ENCODE measurements around the gene KCNE2. TPM values are rescaled to one million over a fixed set of nuclear protein-coding genes. Genes with fewer than 3 reads are reported as not detected.

The KCNE2 gene
- total and polyA plus RNA-seq, 2 of the 8 experiments (the other 6 are each of a cell fraction or from before 2014, with no cell fraction given) = 0.09 to 0.37 TPM

- WGBS, 2 experiments (ENCODE audit: extremely low coverage in 1 of 2, insufficient coverage in 1 of 2, insufficient read length in 1 of 2, insufficient replicate concordance in 2 of 2, low coverage in 1 of 2, low lambda C conversion rate in 2 of 2, missing lambda C conversion rate in 1 of 2) = 93% methylated on average over 10 of the region's 10 CpGs; no CpG with 5 or more reads in 1 of the 2 experiments
- H2BK20ac ChIP-seq (ENCODE audit: low read length) = no peak overlapping the region
- no peak overlapping the region for H3K4me2 ChIP-seq (ENCODE audit: insufficient read depth in 1 of 2, low read depth in 2 of 2, low read length in 2 of 2)
- H2BK5ac ChIP-seq (ENCODE audit: low read depth, low read length) = no peak overlapping the region
- no peak overlapping the region for H3K4ac ChIP-seq (replicated peaks; ENCODE audit: insufficient read length, low read depth, low read length)
- H4K91ac ChIP-seq (replicated peaks; ENCODE audit: insufficient read length, low read length) = no peak overlapping the region
- H3K14ac ChIP-seq (ENCODE audit: insufficient read length) = no peak overlapping the region
- DNase-seq (ENCODE audit: low read depth in 1 of 2, low spot score in 2 of 2) (no peak), FAIRE-seq (no peak)
- H3K27ac ChIP-seq (ENCODE audit: low read depth, low read length) = no peak overlapping the region
- H2BK15ac ChIP-seq (ENCODE audit: low read length) = no peak overlapping the region
- no peaks in the 10 kb centered on the region for H3K27me3 ChIP-seq (replicated peaks in 1 of 4; ENCODE audit: control insufficient read depth in 3 of 4, extremely low read depth in 1 of 4, insufficient read depth in 3 of 4, low read length in 3 of 4)
- H3K18ac ChIP-seq (ENCODE audit: extremely low read depth, low read length) = no peak overlapping the region
- H3K23ac ChIP-seq (ENCODE audit: insufficient read length) = no peak overlapping the region
- H3K79me1 ChIP-seq (ENCODE audit: low read depth, low read length) = no peaks in the 10 kb centered on the region
- H3K79me2 ChIP-seq (ENCODE audit: control insufficient read depth in 1 of 2, insufficient read depth in 2 of 2, low read length in 2 of 2) = no peaks in the 10 kb centered on the region
- H4K8ac ChIP-seq (ENCODE audit: extremely low read depth, insufficient read depth, low read length) = no peak overlapping the region
- no peak overlapping the region for H3K4me3 ChIP-seq (ENCODE audit: extremely low read depth in 1 of 4, insufficient read depth in 2 of 4, low read depth in 3 of 4, low read length in 4 of 4)
- no peak overlapping the region for H2BK120ac ChIP-seq (replicated peaks; ENCODE audit: low read depth, low read length)
- CTCF ChIA-PET (ENCODE audit: partially characterized antibody) = interaction anchor here (1.0 to 10.4 kb wide), 6 partner anchors 8 to 424 kb away, joined by 3 to 119 read pairs (median 4); no protein-coding TSS in a partner anchor
- H3K9ac ChIP-seq (replicated peaks in 1 of 4; ENCODE audit: extremely low read depth in 1 of 4, low read depth in 3 of 4, low read length in 3 of 4) = no peak overlapping the region
- no peak overlapping the region for H4K5ac ChIP-seq (ENCODE audit: insufficient read length, low read depth, low read length)
- no peaks in the 10 kb centered on the region for H3K9me3 ChIP-seq (ENCODE audit: insufficient read depth in 2 of 2, low read depth in 1 of 2, low read length in 1 of 2)
- H2AFZ ChIP-seq (ENCODE audit: low read length) = no peak overlapping the region
- H3K56ac ChIP-seq (replicated peaks; ENCODE audit: insufficient read length, low read depth, low read length) = no peak overlapping the region
- no peaks in the 10 kb centered on the region for H3K36me3 ChIP-seq (ENCODE audit: control insufficient read depth in 2 of 4, insufficient read depth in 4 of 4, low read length in 3 of 4)
- no peaks in the 10 kb centered on the region for H3K4me1 ChIP-seq (replicated peaks in 1 of 4; ENCODE audit: control insufficient read depth in 3 of 4, insufficient read depth in 4 of 4, low read length in 3 of 4)
- no peak overlapping the region for H2BK12ac ChIP-seq (ENCODE audit: low read depth, low read length)
- no peaks in the 10 kb centered on the region for H3K23me2 ChIP-seq (ENCODE audit: low read depth, low read length)
- H4K20me1 ChIP-seq (replicated peaks in 1 of 2; ENCODE audit: control insufficient read depth in 1 of 2, insufficient read depth in 2 of 2, low read length in 2 of 2) = no peaks in the 10 kb centered on the region
- POLR2A ChIA-PET (ENCODE audit: partially characterized antibody) = no interaction called here
- no peak overlapping the region for H2AK5ac ChIP-seq (ENCODE audit: low read depth, low read length)
- TF ChIP-seq KDM5A (IDR thresholded peaks at IDR 0.05; ENCODE audit: low read length) (no peak), YY1 (IDR thresholded peaks at IDR 0.05; ENCODE audit: low read depth, low read length) (no peak), CHD2 (IDR thresholded peaks at IDR 0.05; ENCODE audit: low read length) (no peak), RNF2 (IDR thresholded peaks at IDR 0.05; ENCODE audit: borderline replicate concordance, low read depth, low read length, missing control alignments, poor library complexity, severe bottlenecking) (no peak), EP300 (IDR thresholded peaks at IDR 0.05; ENCODE audit: borderline replicate concordance in 1 of 2, low read depth in 2 of 2, low read length in 2 of 2) (no peak), ATF2 (IDR thresholded peaks at IDR 0.05; ENCODE audit: low read length) (no peak), SP2 (IDR thresholded peaks at IDR 0.05; ENCODE audit: low read length) (no peak), CHD1 (IDR thresholded peaks at IDR 0.05; ENCODE audit: low read depth, low read length) (no peak), GTF2F1 (IDR thresholded peaks at IDR 0.05; ENCODE audit: borderline replicate concordance, low read depth, low read length) (no peak), SP1 (IDR thresholded peaks at IDR 0.05; ENCODE audit: low read depth, low read length) (no peak), SP4 (IDR thresholded peaks at IDR 0.05; ENCODE audit: low read length) (no peak), BRCA1 (IDR thresholded peaks at IDR 0.05; ENCODE audit: low read depth, low read length) (no peak)
- TF ChIP-seq, protein P1, sequence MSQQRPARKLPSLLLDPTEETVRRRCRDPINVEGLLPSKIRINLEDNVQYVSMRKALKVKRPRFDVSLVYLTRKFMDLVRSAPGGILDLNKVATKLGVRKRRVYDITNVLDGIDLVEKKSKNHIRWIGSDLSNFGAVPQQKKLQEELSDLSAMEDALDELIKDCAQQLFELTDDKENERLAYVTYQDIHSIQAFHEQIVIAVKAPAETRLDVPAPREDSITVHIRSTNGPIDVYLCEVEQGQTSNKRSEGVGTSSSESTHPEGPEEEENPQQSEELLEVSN (IDR thresholded peaks at IDR 0.05) = no peak
Measured at GRCh38 chr21:34345892-34346291, 17.9 kb upstream of the KCNE2 start.

All from H1 (cell line).